HG02884 (cell line): Measurements from ENCODE around the gene PRSS22.

Source experiments
- ATAC-seq: cut with Tn5 transposase; IDR thresholded peaks from one replicate; pipeline ENCODE4 v1.9.1; 2021; ENCODE audit warnings: mild to moderate bottlenecking, moderate library complexity; ENCODE audit not compliant: unreplicated experiment

Gene PRSS22

DNA sequence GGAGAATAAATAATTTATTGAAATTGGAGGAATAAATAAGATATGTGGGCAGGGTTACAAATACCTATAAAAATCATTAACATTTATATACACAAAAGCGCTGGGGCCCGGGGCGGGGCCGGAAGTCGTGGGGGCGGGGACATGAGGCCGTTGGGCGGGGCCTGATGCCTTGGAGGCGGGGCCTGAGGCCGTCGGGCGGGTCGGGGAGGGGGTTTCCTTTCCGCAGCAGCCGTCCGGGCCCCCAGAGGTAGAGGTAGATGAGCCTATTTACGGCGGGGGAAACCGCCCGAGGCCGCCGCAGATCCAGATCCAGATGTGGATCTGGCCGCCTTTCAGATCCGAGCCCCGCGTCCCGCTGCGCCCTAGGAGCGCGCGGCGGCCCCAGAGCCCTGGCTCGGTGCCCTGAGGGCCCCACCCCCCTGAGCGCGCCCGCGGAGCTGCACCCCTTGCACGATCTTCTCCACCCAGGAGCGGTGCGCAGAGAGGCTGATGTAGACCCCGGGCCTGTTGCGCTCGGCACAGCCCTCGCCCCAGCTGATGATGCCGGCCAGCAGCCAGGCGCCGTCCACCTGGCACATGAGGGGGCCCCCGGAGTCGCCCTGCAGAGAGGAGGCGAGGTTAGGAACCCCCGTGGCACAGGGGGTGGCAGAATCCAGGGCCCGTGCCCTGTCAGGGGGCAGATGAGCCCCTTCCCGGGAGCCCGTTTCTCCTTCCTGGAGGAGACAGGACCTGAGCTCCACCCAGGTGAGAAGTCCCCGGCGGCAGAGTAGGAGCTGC, 5.1 kb downstream of the PRSS22 start:
- no peak for ATAC-seq

GRCh38 chr16:2852003-2852730, 5.8 kb downstream of the PRSS22 start:
- ATAC-seq = no peak

- no peak for ATAC-seq
Measured at GRCh38 chr16:2848933-2849725, 8.8 kb downstream of the PRSS22 start.

DNA sequence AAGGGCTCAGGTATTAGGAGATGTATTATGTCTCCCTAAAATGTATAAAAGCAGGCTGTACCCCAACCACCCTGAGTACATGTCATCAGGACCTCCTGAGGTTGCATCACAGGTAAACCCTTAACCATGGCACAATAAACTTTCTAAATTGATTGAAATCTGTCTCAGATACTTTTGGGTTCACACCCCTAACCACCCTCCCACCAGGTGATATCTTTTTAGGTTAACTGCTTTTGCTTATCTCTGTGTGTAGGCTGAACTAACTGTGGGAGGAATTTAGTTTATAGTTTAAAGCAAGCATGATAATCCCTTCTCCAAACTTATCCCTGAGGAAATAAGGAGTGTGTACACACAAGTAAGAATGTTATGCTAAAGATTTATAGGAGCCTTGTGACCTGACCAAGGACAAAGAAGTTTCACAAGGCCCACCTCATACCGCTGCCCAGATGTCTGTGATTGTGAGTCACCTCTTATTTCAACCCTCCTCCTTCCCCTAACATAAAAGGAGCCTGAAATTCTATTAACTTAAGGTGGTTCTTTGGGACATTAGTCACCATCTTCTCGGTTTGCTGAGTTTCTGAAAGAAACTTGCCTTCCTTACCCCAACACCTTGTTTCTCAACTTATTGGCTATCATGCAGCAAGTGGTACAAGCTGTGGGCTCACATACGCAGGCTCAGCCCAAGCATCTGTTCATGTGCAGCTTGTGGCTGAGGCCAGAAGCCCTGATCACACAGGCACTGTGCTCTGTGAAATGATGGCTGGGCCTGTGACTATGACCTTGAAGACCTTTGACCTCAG, 11.3 kb downstream of the PRSS22 start:
- ATAC-seq = no peak

DNA sequence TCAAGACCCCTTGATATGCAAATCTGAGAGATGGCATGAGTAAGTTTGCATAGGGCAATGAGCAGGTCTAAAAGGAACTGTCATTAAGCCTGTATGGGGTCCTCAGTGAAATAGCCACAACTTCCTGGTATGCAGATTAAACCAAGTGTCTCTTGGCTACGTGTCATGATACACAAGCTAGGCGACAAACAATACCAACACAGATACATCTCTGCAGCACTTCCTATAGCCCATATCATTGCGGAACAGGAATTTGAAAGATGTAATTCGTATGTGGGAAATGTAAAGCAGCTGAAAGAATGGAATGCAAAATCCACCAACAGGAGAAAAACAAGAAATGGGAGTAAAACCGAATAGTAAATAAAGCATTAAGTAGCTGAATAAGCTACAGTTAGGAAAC, 12.9 kb downstream of the PRSS22 start:
- ATAC-seq = no peak

GRCh38 chr16:2843526-2843925, 14.4 kb downstream of the PRSS22 start:
- no peak for ATAC-seq

GRCh38 chr16:2842340-2843000, 15.5 kb downstream of the PRSS22 start:
- no peak for ATAC-seq

DNA sequence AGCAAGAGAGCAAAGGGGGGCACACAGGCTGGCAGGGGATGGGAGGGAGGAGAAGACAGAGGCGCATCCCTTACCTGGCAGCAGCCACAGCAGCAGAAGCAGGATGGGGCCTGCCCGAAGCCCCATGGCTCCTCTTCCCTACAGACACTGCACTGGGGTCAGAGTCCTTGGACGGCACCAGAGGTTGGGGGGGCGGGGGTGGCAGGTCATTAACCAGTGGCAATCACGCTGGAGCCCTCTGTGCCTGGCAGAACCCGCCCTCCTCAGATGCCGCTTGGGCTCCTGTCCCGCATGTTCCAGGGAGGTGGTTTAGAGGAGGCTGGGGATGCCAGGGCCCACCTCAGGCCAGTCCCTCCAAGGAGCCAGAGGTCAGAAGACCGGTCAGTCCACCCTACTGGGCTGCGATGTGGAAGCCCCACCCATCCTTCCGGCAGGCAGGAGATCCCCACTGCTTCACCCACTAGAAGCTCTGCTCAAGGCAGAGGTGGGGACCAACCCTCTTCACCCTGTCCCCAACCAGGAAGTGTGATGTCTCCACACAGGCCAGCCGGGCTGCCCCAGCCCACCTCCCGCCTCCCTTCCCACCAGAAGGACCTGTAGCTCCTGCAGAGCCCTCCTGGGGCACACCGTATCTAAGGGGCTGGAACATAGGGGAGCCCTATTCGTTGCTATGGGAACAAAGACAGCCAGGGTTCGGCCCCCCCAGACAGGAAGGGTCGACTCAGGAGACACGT, 16.2 kb downstream of the PRSS22 start:
- no peak for ATAC-seq

DNA sequence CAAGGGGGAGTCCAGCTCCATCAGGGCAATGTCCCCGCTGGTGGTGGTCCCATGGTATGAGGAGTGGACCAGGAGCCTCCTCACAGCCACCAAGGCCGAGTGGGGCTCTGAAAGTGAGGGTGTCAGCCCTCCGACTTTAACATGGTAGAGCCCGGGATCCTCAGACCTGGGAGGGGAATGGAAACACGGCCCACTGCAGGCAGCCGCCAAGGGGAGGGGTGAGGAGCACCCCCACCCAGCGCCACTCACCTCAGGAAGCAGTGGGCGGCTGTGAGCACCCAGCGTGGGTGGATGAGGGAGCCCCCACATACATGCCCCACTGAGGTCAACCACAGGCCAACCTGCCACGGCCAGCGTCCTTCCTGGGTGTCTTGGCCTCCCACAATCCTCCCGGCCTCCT, 17.1 kb downstream of the PRSS22 start:
- ATAC-seq = no peak

DNA sequence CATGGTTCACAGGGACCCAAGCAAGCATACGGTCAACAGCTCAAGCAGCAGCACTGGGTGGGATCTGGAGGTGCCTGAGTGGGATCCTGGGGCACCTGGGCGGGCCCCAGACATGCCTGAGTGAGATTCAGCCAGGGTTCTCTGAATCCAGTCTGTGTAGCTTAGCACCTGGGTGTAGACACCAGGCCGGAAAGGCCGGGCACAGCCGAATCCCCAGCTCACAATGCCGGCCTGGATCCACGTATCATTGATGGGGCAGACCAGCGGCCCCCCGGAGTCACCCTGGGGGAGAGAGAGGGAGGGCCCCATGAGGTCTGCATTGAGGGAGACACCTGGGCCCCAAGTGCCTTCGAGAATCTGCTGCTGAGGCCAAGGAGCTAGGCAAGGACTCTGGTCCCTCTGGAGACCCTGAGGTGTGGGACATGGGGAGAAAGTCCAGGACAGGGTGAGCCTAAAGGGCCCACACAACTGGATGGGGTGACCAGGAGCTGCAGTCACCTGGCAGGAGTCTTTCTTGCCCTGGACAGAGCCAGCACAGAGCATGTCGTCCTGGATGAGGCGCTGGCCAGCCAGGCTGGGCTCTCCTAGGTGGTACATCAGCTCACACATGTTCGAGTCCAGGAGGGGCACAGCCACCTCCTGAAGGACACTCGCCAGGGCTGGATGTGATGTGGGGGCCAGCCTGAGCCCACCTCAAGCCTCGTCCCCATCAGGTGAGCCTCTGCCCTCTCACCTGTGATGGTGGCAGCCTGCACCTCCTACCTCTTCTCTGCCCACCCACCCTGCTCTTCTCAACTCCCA, 18.1 kb downstream of the PRSS22 start:
- no peak for ATAC-seq

- ATAC-seq = no peak
Measured at GRCh38 chr16:2838928-2839327, 19.0 kb downstream of the PRSS22 start.

- ATAC-seq = no peak
Measured at GRCh38 chr16:2836646-2837508, 21.1 kb downstream of the PRSS22 start.

- ATAC-seq = no peak
Measured at GRCh38 chr16:2835638-2836493, 22.1 kb downstream of the PRSS22 start.

GRCh38 chr16:2834968-2835367, 23.0 kb downstream of the PRSS22 start:
- no peak for ATAC-seq

GRCh38 chr16:2833776-2834175, 24.2 kb downstream of the PRSS22 start:
- ATAC-seq = no peak

- ATAC-seq = no peak
Measured at GRCh38 chr16:2831203-2831602, 26.8 kb downstream of the PRSS22 start.

GRCh38 chr16:2830355-2830695, 27.6 kb downstream of the PRSS22 start:
- ATAC-seq = no peak
